Fibroblast of villous mesenchyme (primary cell): ENCODE results near the gene NEDD1. TPM values are rescaled to one million over a fixed set of nuclear protein-coding genes. Genes with fewer than 3 reads are reported as not detected.

Experiments used
- DNase-seq: peaks from one replicate; pipeline ENCODE4 v3.0.0-alpha.2; 2010; ENCODE audit warnings: low read depth
- H3K4me3 ChIP-seq: 2 replicates; pipeline ENCODE4 v1.5.1; 2011; ENCODE audit warnings: low read depth, mild to moderate bottlenecking, low read length
- total RNA-seq: library from RNA; depleted of rRNA; stranded (reverse); fragments of >200 nt; gene quantifications from 2 replicates; pipeline ENCODE4 v1.2.3, GENCODE V29; 2012
- TF ChIP-seq, protein P1 (sequence below): IDR thresholded peaks from 2 replicates; pipeline ENCODE4 v1.5.1; 2012; ENCODE audit warnings: low read depth, mild to moderate bottlenecking, low read length; ENCODE audit not compliant: insufficient read depth

Gene NEDD1
- total RNA-seq, 1 donor = 46.2 TPM

DNA sequence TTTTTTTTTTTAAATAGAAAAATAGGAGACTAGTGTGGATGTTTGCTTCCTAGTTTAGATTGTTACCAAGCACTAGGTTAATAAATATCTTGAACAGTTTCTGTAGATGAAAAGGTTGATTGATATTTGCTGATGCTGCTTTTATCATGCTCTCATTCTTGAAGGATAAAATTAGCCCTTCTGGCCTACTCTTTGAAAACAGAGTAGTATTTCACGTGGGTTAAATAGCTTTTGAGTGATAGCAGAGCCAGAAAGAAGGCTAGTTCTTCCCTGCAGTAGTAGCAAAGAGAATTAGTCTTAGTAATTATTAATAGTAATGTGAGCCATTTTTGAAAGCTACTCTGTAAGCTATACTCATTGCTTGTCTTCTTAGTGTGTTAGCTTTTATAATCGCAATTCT lies 5.2 kb downstream of the NEDD1 start:
- no peak for DNase-seq
- no peak overlapping the region for H3K4me3 ChIP-seq
- TF ChIP-seq, protein P1, sequence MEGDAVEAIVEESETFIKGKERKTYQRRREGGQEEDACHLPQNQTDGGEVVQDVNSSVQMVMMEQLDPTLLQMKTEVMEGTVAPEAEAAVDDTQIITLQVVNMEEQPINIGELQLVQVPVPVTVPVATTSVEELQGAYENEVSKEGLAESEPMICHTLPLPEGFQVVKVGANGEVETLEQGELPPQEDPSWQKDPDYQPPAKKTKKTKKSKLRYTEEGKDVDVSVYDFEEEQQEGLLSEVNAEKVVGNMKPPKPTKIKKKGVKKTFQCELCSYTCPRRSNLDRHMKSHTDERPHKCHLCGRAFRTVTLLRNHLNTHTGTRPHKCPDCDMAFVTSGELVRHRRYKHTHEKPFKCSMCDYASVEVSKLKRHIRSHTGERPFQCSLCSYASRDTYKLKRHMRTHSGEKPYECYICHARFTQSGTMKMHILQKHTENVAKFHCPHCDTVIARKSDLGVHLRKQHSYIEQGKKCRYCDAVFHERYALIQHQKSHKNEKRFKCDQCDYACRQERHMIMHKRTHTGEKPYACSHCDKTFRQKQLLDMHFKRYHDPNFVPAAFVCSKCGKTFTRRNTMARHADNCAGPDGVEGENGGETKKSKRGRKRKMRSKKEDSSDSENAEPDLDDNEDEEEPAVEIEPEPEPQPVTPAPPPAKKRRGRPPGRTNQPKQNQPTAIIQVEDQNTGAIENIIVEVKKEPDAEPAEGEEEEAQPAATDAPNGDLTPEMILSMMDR = no peak

DNA sequence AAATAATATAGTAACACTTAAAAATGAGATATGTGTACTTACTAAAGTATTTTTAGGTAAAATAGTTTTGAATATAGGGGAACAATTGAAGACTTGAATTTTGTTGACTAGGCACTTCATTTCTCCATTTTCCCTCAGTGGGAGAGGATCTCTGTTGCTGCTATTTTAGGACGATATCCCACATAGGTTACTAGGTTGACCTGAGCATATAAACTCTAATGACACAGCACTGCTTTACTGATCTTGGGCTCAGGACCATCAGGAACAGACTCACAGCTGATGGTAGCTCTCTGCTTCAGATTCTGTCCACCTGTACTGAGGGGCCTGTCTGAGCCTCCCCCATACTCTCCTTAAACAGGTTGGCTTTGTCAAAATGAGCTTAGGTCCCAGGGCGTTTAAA lies 5.9 kb downstream of the NEDD1 start:
- TF ChIP-seq, protein P1 = no peak

DNA sequence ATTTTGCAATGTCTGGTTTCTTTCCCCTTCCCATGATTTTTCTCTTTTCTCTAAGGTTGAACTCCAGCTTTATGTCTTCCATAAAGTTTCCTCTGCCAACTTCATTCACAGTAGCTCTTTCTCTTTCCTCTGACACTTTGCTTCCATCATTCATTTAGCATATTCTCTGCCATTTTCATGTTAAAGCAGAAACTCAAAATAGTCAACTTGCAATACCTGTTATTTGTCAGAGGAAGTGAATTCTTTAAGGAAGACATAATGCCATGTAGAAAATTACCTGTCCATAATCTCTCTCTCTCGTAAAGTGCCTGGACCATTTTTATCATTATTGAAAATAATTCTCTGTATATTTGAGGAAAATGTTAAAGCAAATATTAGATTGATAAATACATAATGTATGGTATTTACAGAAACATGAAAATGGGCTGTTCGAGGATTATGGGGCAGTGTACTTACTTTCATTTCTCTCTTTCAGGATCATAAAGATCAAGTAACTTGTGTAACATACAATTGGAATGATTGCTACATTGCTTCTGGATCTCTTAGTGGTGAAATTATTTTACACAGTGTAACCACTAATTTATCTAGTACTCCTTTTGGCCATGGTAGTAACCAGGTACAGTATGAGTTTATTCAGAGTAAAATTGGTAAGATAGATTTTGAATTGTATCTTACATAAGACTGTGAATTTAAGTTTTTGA lies 12.6 kb downstream of the NEDD1 start:
- TF ChIP-seq, protein P1 = no peak
- H3K4me3 ChIP-seq = no peak overlapping the region
- DNase-seq = no peak

More for the DNA sequence above, 5.9 kb downstream of the NEDD1 start:
- no peak for DNase-seq
- no peak overlapping the region for H3K4me3 ChIP-seq

DNA sequence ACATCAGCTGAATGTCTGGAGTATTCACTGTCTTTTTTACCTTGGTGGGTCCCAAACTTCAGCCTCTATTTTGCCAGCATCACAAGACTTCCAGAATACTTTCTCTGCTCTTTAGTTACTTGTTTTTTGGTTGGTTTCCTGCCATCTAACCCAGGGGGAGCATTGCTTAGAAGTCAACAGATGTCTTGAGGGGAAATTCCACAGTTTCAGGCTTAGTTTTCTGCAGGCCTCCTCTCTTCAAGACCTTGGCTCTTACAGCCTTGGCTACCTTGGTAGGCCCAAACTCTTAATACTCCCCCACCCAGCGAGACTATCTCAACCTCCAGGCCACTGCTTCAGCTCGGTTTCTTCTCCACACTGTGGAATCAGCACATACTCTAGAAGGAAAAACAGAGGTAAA lies 41.7 kb downstream of the NEDD1 start:
- DNase-seq = no peak
- H3K4me3 ChIP-seq = no peak overlapping the region
- TF ChIP-seq, protein P1 = no peak

- DNase-seq = no peak
- TF ChIP-seq, protein P1 = no peak
- no peak overlapping the region for H3K4me3 ChIP-seq
Observed at GRCh38 chr12:96979532-96979931, 72.5 kb downstream of the NEDD1 start.

GRCh38 chr12:96980991-96981414 lies 73.9 kb downstream of the NEDD1 start:
- TF ChIP-seq, protein P1 = no peak

DNA sequence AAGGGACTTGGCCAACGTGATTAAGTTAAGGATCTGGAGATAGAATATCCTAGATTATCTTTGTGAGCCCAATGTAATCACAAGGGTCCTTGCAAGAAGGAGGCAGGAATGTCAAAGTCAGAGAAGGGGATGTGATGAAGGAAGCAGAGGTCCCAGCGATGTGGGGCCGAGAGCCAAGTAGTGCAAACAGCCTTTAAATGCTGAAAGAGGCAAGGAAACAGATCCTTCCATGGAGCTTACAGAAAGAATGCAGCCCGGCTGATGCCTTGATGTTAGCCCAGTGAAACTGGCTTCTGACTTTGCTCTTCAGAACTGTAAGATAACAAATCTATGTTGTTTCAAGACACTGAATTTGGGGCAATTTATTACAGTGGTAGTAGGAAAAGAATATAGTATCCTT lies 74.9 kb downstream of the NEDD1 start:
- TF ChIP-seq, protein P1 = no peak
- H3K4me3 ChIP-seq = no peak overlapping the region
- no peak for DNase-seq

More at GRCh38 chr12:96980991-96981414, 73.9 kb downstream of the NEDD1 start:
- DNase-seq = peak; percentile 50
- H3K4me3 ChIP-seq = no peak overlapping the region
